ENCODE results near the gene HECTD4. TPM values are rescaled to one million over a fixed set of nuclear protein-coding genes. Genes with fewer than 3 reads are reported as not detected.

HECTD4 gene
- total and polyA plus RNA-seq, 7 donors: 2.1 to 22.8 (median 14.6) TPM

DNA sequence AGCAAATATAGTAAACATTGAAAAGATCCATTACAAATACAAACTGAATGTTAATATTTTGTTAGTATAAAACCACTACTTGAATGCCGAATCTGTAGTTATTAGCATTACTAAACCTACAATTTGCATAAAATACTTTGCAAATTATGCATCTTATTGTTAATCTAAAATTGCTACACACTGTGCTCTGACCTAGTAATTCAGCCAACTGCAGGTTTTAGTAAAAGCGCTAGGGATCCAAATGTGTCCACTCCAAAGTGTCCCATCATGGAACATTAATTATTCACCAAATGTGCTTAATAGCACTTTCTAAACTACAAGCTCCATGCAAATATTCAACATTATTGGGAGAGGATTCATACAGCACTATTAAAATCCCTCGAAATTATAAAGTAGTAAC is 14.3 kb downstream of the HECTD4 start:
- Histone ChIP-seq H3K4me3 (no peak overlapping the region), H3K36me3 (ENCODE audit: insufficient read depth in 1 of 2, low read depth in 1 of 2) (no peaks in the 10 kb centered on the region), H3K27ac (no peak overlapping the region), H3K27me3 (ENCODE audit: insufficient read depth in 3 of 3, low read length in 2 of 3) (no peaks in the 10 kb centered on the region), H3K4me1 (peaks cover 10% of the 10 kb centered on the region), H3K9me3 (no peaks in the 10 kb centered on the region)
- TF ChIP-seq, protein P1, sequence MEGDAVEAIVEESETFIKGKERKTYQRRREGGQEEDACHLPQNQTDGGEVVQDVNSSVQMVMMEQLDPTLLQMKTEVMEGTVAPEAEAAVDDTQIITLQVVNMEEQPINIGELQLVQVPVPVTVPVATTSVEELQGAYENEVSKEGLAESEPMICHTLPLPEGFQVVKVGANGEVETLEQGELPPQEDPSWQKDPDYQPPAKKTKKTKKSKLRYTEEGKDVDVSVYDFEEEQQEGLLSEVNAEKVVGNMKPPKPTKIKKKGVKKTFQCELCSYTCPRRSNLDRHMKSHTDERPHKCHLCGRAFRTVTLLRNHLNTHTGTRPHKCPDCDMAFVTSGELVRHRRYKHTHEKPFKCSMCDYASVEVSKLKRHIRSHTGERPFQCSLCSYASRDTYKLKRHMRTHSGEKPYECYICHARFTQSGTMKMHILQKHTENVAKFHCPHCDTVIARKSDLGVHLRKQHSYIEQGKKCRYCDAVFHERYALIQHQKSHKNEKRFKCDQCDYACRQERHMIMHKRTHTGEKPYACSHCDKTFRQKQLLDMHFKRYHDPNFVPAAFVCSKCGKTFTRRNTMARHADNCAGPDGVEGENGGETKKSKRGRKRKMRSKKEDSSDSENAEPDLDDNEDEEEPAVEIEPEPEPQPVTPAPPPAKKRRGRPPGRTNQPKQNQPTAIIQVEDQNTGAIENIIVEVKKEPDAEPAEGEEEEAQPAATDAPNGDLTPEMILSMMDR (IDR thresholded peaks at IDR 0.05): no peak
- intact Hi-C loops (cut with DNase I): no loop called here
- no peak for DNase-seq
- ATAC-seq: no peak
- 85 to 90% (median 89%) methylated on average over 3 of the region's 3 CpGs for WGBS, 3 donors

DNA sequence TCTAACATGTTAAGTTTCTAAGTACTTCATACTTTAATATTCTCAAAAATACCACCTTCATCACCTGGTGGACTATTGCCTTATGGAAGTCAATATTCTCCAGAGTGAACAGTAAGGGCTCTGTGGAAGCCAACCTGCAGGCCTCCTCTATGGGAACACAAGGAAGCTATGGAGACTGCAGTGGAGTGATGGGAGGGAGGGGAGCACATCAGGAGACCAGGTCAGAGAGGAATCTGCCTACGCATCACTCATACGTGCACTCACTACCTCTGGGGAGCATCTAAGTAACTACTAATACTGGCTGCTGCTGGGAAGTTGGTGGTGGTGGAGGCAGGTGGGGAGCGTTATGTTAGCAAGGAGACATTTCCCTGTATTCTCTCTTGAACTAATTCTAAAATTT is 19.9 kb downstream of the HECTD4 start:
- intact Hi-C loops (cut with DNase I): no loop called here
- Histone ChIP-seq H3K4me3 (no peak overlapping the region), H3K9me3 (no peaks in the 10 kb centered on the region), H3K4me1 (no peaks in the 10 kb centered on the region), H3K36me3 (ENCODE audit: insufficient read depth in 1 of 2, low read depth in 1 of 2) (no peaks in the 10 kb centered on the region), H3K27me3 (ENCODE audit: insufficient read depth in 3 of 3, low read length in 2 of 3) (no peaks in the 10 kb centered on the region), H3K27ac (no peak overlapping the region)
- TF ChIP-seq, protein P1 (IDR thresholded peaks at IDR 0.05): no peak
- DNase-seq: no peak
- no peak for ATAC-seq
- WGBS, 3 donors: 92 to 94% (median 93%) methylated on average over 3 of the region's 3 CpGs

DNA sequence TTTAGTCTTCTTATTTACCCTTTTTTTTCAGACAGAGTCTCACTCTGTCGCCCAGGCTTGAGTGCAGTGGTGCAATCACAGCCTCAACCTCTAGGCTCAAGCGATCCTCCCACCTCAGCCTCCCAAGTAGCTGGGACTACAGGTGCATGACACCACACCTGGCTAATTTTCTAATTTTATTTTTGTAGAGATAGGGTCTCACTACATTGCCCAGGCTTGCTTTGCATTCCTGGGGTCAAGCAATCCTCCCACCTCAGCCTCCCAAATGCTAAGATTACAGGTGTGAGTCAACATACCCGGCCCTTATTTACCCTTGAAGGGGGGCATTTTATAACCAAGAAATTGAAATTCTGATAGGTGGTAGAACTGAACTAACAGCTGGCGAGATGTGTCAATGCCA is 21.0 kb downstream of the HECTD4 start:
- intact Hi-C loops (cut with DNase I): no loop called here
- Histone ChIP-seq H3K36me3 (ENCODE audit: insufficient read depth in 1 of 2, low read depth in 1 of 2) (no peaks in the 10 kb centered on the region), H3K4me1 (peaks cover 1% of the 10 kb centered on the region), H3K27ac (no peak overlapping the region), H3K9me3 (no peaks in the 10 kb centered on the region), H3K27me3 (ENCODE audit: insufficient read depth in 3 of 3, low read length in 2 of 3) (no peaks in the 10 kb centered on the region), H3K4me3 (no peak overlapping the region)
- ATAC-seq (no peak), DNase-seq (no peak)
- TF ChIP-seq, protein P1 (IDR thresholded peaks at IDR 0.05): no peak
- 87 to 92% (median 91%) methylated on average over 4 of the region's 4 CpGs for WGBS, 3 donors

DNA sequence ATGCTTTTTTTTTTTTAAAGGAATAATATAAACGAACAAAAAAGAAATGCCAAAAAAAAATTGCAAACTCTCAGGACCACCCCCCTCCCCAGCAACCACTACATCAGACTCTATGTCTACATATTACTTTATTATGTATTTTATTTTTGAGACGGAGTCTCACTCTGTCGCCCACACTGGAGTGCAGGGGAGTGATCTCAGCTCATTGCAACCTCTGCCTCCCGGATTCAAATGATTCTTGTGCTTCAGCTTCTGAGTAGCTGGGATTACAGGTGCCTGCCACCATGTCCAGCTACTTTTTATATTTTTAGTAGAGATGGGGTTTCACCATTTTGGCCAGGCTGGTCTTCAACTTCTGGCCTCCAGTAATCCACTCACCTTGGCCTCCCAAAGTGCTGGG is 22.9 kb downstream of the HECTD4 start:
- Histone ChIP-seq H3K4me3 (no peak overlapping the region), H3K27me3 (ENCODE audit: insufficient read depth in 3 of 3, low read length in 2 of 3) (no peaks in the 10 kb centered on the region), H3K27ac (no peak overlapping the region), H3K36me3 (ENCODE audit: insufficient read depth in 1 of 2, low read depth in 1 of 2) (no peaks in the 10 kb centered on the region), H3K9me3 (no peaks in the 10 kb centered on the region), H3K4me1 (peaks cover 7% of the 10 kb centered on the region)
- ATAC-seq: no peak
- no peak for DNase-seq
- intact Hi-C loops (cut with DNase I): no loop called here
- TF ChIP-seq, protein P1 (IDR thresholded peaks at IDR 0.05): no peak
- WGBS, 3 donors: 91 to 97% (median 96%) methylated on average over 4 of the region's 4 CpGs

DNA sequence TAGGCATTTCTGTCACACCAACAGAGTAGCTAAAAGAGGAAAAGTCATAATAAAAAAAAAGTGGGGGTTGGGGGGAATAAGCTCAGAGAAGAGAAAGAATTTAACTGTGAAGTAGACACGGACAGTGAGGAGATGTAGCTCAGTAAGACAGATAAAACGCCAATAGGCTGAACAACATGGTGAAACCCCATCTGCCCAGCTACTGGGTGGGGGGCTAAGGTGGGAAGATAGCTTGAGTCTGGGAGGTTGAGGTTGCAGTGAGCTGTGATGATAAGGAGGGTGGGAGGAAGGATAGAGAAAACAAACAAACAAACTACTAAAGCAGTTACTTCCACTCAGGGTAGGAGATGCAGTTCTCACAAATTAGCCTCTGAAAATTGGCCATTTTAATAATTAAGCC is 25.0 kb downstream of the HECTD4 start:
- WGBS, 3 donors: 76 to 84% (median 84%) methylated on average over 2 of the region's 2 CpGs
- DNase-seq: no peak
- Histone ChIP-seq H3K27ac (no peak overlapping the region), H3K4me1 (peaks cover 7% of the 10 kb centered on the region), H3K36me3 (ENCODE audit: insufficient read depth in 1 of 2, low read depth in 1 of 2) (no peaks in the 10 kb centered on the region), H3K9me3 (no peaks in the 10 kb centered on the region), H3K4me3 (no peak overlapping the region), H3K27me3 (ENCODE audit: insufficient read depth in 3 of 3, low read length in 2 of 3) (no peaks in the 10 kb centered on the region)
- TF ChIP-seq, protein P1 (IDR thresholded peaks at IDR 0.05): no peak
- intact Hi-C loops (cut with DNase I): no loop called here
- no peak for ATAC-seq

Measured in psoas muscle (tissue), 8 donors.